HEK293T (cell line): ENCODE measurements around the gene FILIP1.

Experiments used
- CTCF ChIA-PET: fragments of 350-600 bp; formaldehyde crosslinking; extraction: SDS; loops from one replicate; lab custom pipeline; 2021; ENCODE audit warnings: antibody characterized with exemption, inconsistent platforms; lab: Yijun Ruan, JAX
- POLR2A ChIA-PET: fragments of 350-600 bp; formaldehyde crosslinking; extraction: SDS; loops from one replicate; lab custom pipeline; 2020; ENCODE audit warnings: antibody characterized with exemption, inconsistent platforms; lab: Yijun Ruan, JAX
- DNase-seq: peaks from one replicate; pipeline ENCODE4 v3.0.0; 2012; ENCODE audit warnings: mixed read lengths; ENCODE audit errors: extremely low spot score
- ARNT ChIP-seq: fragments of 450-650 bp; IDR thresholded peaks from 2 replicates; pipeline ENCODE4 v1.6.1; 2017; ENCODE audit warnings: mild to moderate bottlenecking
- BHLHE40 ChIP-seq: fragments of 450-650 bp; IDR thresholded peaks from 2 replicates; pipeline ENCODE4 v1.6.1; 2016; ENCODE audit warnings: mild to moderate bottlenecking, moderate library complexity, borderline replicate concordance
- CTBP1 ChIP-seq: fragments of 450-650 bp; IDR thresholded peaks from 2 replicates; pipeline ENCODE4 v1.6.1; 2016; ENCODE audit warnings: borderline replicate concordance
- ELF4 ChIP-seq: fragments of 450-650 bp; IDR thresholded peaks from 2 replicates; pipeline ENCODE4 v1.6.1; 2017; ENCODE audit warnings: antibody characterized with exemption
- FOXA1 ChIP-seq: fragments of 450-650 bp; IDR thresholded peaks from 2 replicates; pipeline ENCODE4 v1.6.1; 2016; ENCODE audit warnings: mild to moderate bottlenecking
- FOXK2 ChIP-seq: fragments of 450-650 bp; IDR thresholded peaks from 2 replicates; pipeline ENCODE4 v1.6.1; 2016; ENCODE audit warnings: mild to moderate bottlenecking
- FOXM1 ChIP-seq: fragments of 450-650 bp; IDR thresholded peaks from 2 replicates; pipeline ENCODE4 v1.6.1; 2017; ENCODE audit warnings: mild to moderate bottlenecking, borderline replicate concordance
- HDGF ChIP-seq: fragments of 450-650 bp; IDR thresholded peaks from 2 replicates; pipeline ENCODE4 v1.6.1; 2017; ENCODE audit warnings: antibody characterized with exemption, borderline replicate concordance
- L3MBTL2 ChIP-seq: fragments of 450-650 bp; conservative IDR thresholded peaks from 2 replicates; pipeline ENCODE4 v1.6.1; 2016; ENCODE audit warnings: mild to moderate bottlenecking
- LEF1 ChIP-seq: fragments of 450-650 bp; IDR thresholded peaks from 2 replicates; pipeline ENCODE4 v1.6.1; 2017; ENCODE audit warnings: mild to moderate bottlenecking, borderline replicate concordance
- NFRKB ChIP-seq: fragments of 450-650 bp; IDR thresholded peaks from 2 replicates; pipeline ENCODE4 v1.6.1; 2016; ENCODE audit warnings: mild to moderate bottlenecking, moderate library complexity
- SP1 ChIP-seq: fragments of 450-650 bp; IDR thresholded peaks from 2 replicates; pipeline ENCODE4 v1.6.1; 2017
- SUZ12 ChIP-seq: fragments of 450-650 bp; IDR thresholded peaks from 2 replicates; pipeline ENCODE4 v1.6.1; 2016; ENCODE audit warnings: mild to moderate bottlenecking
- TARDBP ChIP-seq: fragments of 450-650 bp; IDR thresholded peaks from 2 replicates; pipeline ENCODE4 v1.6.1; 2016
- ZNF384 ChIP-seq: fragments of 450-650 bp; IDR thresholded peaks from 2 replicates; pipeline ENCODE4 v1.6.1; 2016
- TF ChIP-seq, protein P1 (sequence below): fragments of 450-650 bp; IDR thresholded peaks from 2 replicates; pipeline ENCODE4 v1.6.1; 2016

Gene FILIP1

GRCh38 chr6:75492386-75493153 is 1.0 kb downstream of the FILIP1 start:
- TF ChIP-seq FOXA1, result no peak
- TF ChIP-seq SP1, result no peak
- TF ChIP-seq FOXK2, result no peak
- TF ChIP-seq NFRKB, result no peak
- no peak for TF ChIP-seq ARNT
- ChIA-PET CTCF (interaction anchor here (1.2 kb wide), 1 partner anchor 46 kb away, joined by 3 read pairs; no protein-coding TSS in a partner anchor), POLR2A (interaction anchor here (0.7 to 1.4 kb wide), 3 partner anchors 109 to 249 kb away, joined by 3 read pairs; partner anchors contain the start of genes COX7A2 and SENP6)
- no peak for DNase-seq

DNA sequence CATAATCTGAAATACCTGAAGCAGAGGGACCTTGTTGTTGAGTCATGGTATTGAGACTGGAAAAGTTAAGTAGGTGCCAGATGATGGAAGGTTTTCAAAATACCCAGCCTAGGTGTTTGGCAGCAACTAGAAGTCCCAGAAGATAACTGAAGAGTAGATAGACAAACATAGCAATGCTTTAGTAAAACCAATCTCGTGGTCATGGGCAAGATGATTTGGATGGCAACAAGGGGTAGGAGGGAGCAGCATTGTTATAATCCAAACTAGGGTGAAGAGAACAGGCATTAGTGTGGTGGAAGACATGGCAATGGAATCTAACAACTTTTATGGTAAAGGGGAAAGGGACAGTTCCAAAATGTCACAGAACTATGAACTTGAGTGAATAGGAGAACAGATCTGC is 2.3 kb downstream of the FILIP1 start:
- ChIA-PET CTCF (no interaction called here), POLR2A (no interaction called here)
- no peak for TF ChIP-seq FOXM1
- TF ChIP-seq SP1, result no peak
- no peak for TF ChIP-seq NFRKB
- TF ChIP-seq, protein P1, sequence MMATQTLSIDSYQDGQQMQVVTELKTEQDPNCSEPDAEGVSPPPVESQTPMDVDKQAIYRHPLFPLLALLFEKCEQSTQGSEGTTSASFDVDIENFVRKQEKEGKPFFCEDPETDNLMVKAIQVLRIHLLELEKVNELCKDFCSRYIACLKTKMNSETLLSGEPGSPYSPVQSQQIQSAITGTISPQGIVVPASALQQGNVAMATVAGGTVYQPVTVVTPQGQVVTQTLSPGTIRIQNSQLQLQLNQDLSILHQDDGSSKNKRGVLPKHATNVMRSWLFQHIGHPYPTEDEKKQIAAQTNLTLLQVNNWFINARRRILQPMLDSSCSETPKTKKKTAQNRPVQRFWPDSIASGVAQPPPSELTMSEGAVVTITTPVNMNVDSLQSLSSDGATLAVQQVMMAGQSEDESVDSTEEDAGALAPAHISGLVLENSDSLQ, result no peak
- TF ChIP-seq FOXK2, result no peak
- no peak for DNase-seq

DNA sequence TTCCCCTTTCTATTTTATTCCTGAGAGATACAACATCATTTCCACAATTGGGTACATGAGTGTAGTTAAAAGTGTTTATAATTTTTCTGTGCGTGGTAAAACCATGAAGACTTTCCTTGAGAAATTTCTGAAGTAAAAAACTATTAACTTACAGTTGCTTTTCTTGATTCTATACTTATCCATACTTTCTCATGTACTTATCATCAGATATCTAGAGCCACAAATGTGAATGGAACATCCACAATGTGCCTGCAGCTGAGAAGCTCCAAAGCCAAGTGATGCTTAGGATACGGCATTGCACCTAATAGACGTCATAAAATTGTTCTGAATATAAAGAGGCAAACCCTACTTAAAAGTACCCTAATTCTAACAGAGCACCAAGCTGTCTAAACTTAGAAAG is 2.9 kb downstream of the FILIP1 start:
- TF ChIP-seq, protein P1, result no peak
- TF ChIP-seq BHLHE40, result no peak
- no peak for TF ChIP-seq SP1
- no peak for TF ChIP-seq L3MBTL2
- no peak for TF ChIP-seq NFRKB
- TF ChIP-seq HDGF, result no peak
- TF ChIP-seq SUZ12, result no peak
- TF ChIP-seq LEF1, result no peak
- no peak for TF ChIP-seq CTBP1
- TF ChIP-seq ARNT, result no peak
- TF ChIP-seq FOXA1, result no peak
- no peak for TF ChIP-seq ZNF384
- TF ChIP-seq FOXM1, result no peak
- TF ChIP-seq ELF4, result no peak
- no peak for TF ChIP-seq FOXK2
- TF ChIP-seq TARDBP, result no peak
- ChIA-PET CTCF (no interaction called here), POLR2A (no interaction called here)
- DNase-seq, result no peak

DNA sequence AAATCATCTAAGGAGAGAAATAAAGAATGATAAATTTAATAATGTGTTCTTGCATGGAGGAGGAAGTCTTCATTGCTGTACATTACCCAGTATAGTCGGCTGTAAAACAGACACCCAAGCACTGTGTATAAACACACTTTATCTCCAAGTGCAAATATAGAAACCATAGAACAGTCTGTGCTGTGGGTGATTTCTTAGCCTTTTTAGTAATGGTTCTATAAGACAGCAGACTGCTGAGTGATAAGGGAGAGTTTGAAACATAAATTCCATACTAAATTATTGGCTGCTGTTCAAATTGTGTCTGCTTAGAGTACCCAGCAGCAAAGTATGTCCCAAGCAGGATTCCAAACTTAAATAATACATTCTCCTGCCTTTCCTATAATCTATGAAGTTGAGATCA is 4.6 kb downstream of the FILIP1 start:
- ChIA-PET POLR2A (no interaction called here), CTCF (no interaction called here)
- TF ChIP-seq FOXA1 (no peak), SUZ12 (no peak), ZNF384 (no peak), SP1 (no peak), NFRKB (no peak), FOXK2 (no peak), CTBP1 (no peak)
- TF ChIP-seq, protein P1, result no peak
- no peak for DNase-seq

- TF ChIP-seq SUZ12 (no peak), CTBP1 (no peak), TARDBP (no peak), ARNT (no peak), NFRKB (no peak)
- TF ChIP-seq, protein P1, result peak; percentile 45; the same call in 1 of the 2 replicates
- no peak for DNase-seq
- POLR2A ChIA-PET, result interaction anchor here (0.9 kb wide), 1 partner anchor 15 kb away, joined by 4 read pairs; no protein-coding TSS in a partner anchor
- CTCF ChIA-PET, result no interaction called here
These were observed 5.6 kb downstream of the FILIP1 start for GRCh38 chr6:75488033-75488432.

DNA sequence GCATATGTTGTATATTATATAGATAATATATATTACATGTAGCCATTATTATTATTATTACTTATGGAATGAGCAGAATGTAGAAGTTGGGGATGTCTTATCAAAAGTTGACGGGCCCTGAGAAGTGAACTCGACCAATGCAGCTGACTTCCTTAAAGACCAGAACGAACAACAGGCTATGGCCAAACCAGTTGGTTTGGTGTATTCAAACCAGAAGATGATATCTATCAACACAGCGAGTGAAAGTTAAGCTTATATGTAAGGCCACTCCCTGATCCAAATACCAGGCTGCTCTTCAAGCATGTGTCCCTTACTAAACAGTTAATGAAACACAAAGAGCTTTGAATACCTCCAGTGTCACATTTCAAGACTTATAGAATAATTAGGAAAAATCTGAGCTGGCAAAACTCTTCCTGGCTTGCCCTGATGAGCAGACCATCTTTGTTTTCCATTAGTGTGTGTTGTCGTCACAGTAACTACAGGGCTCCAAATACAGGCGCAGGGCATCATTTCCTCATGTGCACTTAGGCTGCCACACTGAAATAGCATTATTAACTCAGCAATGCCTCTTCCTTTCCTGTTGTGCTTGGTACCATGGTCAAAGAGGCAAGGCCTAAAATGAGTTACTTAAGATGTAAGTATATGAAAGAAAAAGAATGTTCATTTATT is 6.6 kb downstream of the FILIP1 start:
- ChIA-PET POLR2A (no interaction called here), CTCF (no interaction called here)
- TF ChIP-seq BHLHE40, result no peak
- TF ChIP-seq CTBP1, result no peak
- no peak for TF ChIP-seq HDGF
- no peak for TF ChIP-seq ZNF384
- no peak for DNase-seq
